Liver (tissue), 9 donors: ENCODE measurements around the gene TMEM39B. TPM values are rescaled to one million over a fixed set of nuclear protein-coding genes. Genes with fewer than 3 reads are reported as not detected.

Experiments used
- DNase-seq: peaks from one replicate; pipeline ENCODE4 v3.0.0-alpha.2; 2017; ENCODE audit warnings: low spot score
- H3K27ac ChIP-seq, 2 donors: one replicate each; pipeline ENCODE4 v1.7.0; 2013; ENCODE audit warnings: inconsistent platforms in 2 of 2, low read length in 2 of 2, control low read depth in 1 of 2, low read depth in 1 of 2, mild to moderate bottlenecking in 1 of 2
- H3K27me3 ChIP-seq, 4 donors: one replicate each; pipeline versions ENCODE4 v1.6.1 to v1.7.0; 2013; ENCODE audit warnings: low read length in 3 of 4, inconsistent platforms in 1 of 4, mild to moderate bottlenecking in 1 of 4, moderate library complexity in 1 of 4; ENCODE audit not compliant: control insufficient read depth in 4 of 4, insufficient read depth in 4 of 4
- H3K36me3 ChIP-seq, 4 donors: one replicate each; pipeline versions ENCODE4 v1.6.1 to v1.7.0; 2013; ENCODE audit warnings: low read length in 3 of 4, mild to moderate bottlenecking in 3 of 4, low read depth in 1 of 4, moderate library complexity in 1 of 4; ENCODE audit not compliant: control insufficient read depth in 4 of 4, insufficient read depth in 3 of 4
- H3K4me1 ChIP-seq, 4 donors: one replicate each; pipeline versions ENCODE4 v1.6.1 to v1.7.0; 2013; ENCODE audit warnings: low read length in 3 of 4, mild to moderate bottlenecking in 3 of 4, moderate library complexity in 1 of 4; ENCODE audit not compliant: control insufficient read depth in 4 of 4, insufficient read depth in 4 of 4
- H3K4me3 ChIP-seq, 3 donors: one replicate each; pipeline versions ENCODE4 v1.6.1 to v1.7.0; 2013; ENCODE audit warnings: low read length in 3 of 3, control low read depth in 1 of 3, low read depth in 1 of 3, mild to moderate bottlenecking in 1 of 3
- H3K9ac ChIP-seq, 2 donors: one replicate each; pipeline ENCODE4 v1.7.0; 2013; ENCODE audit warnings: low read length in 2 of 2, mild to moderate bottlenecking in 2 of 2, moderate library complexity in 2 of 2, control low read depth in 1 of 2, low read depth in 1 of 2
- H3K9me3 ChIP-seq, 4 donors: one replicate each; pipeline versions ENCODE4 v1.6.1 to v1.7.0; 2013; ENCODE audit warnings: low read length in 3 of 4; ENCODE audit not compliant: control insufficient read depth in 4 of 4
- EGR1 ChIP-seq, 2 donors: IDR thresholded peaks; 2 replicates each; pipeline ENCODE4 v1.6.1; 2016 to 2018; ENCODE audit warnings: antibody characterized with exemption in 2 of 2, low read depth in 2 of 2
- FOXA1 ChIP-seq: IDR thresholded peaks from 2 replicates; pipeline ENCODE4 v1.6.1; 2016; ENCODE audit warnings: antibody characterized with exemption
- FOXA2 ChIP-seq: IDR thresholded peaks from 2 replicates; pipeline ENCODE4 v1.6.1; 2016; ENCODE audit warnings: antibody characterized with exemption
- GABPA ChIP-seq, 2 donors: IDR thresholded peaks in 1 of 2; conservative IDR thresholded peaks in 1 of 2; 2 replicates each; pipeline ENCODE4 v1.6.1; 2016; ENCODE audit warnings: antibody characterized with exemption in 2 of 2, mild to moderate bottlenecking in 1 of 2, moderate library complexity in 1 of 2
- HNF4A ChIP-seq, 2 donors: conservative IDR thresholded peaks; 2 replicates each; pipeline ENCODE4 v1.6.1; 2016; ENCODE audit warnings: antibody characterized with exemption in 2 of 2, mild to moderate bottlenecking in 2 of 2
- HNF4G ChIP-seq: IDR thresholded peaks from 2 replicates; pipeline ENCODE4 v1.6.1; 2016; ENCODE audit warnings: antibody characterized with exemption
- JUND ChIP-seq, 2 donors: IDR thresholded peaks; 2 replicates each; pipeline ENCODE4 v1.6.1; 2016; ENCODE audit warnings: antibody characterized with exemption in 2 of 2
- NR2F2 ChIP-seq: IDR thresholded peaks from 2 replicates; pipeline ENCODE4 v1.6.1; 2016; ENCODE audit warnings: antibody characterized with exemption
- RAD21 ChIP-seq, 2 donors: IDR thresholded peaks; 2 replicates each; pipeline ENCODE4 v1.6.1; 2016; ENCODE audit warnings: antibody characterized with exemption in 2 of 2, mild to moderate bottlenecking in 2 of 2
- RXRA ChIP-seq, 2 donors: IDR thresholded peaks; 2 replicates each; pipeline ENCODE4 v1.6.1; 2017 to 2018; ENCODE audit warnings: antibody characterized with exemption in 2 of 2, mild to moderate bottlenecking in 1 of 2
- SP1 ChIP-seq: IDR thresholded peaks from 2 replicates; pipeline ENCODE4 v1.6.1; 2018; ENCODE audit warnings: antibody characterized with exemption, mild to moderate bottlenecking
- TAF1 ChIP-seq: conservative IDR thresholded peaks from 2 replicates; pipeline ENCODE4 v1.6.1; 2016; ENCODE audit warnings: antibody characterized with exemption, mild to moderate bottlenecking
- WGBS: extraction: QIAGEN DNeasy Blood & Tissue Kit; methylation state at CpG from one replicate; pipeline ENCODE4 v1.1.7; 2013; 5-methylcytosine and 5-hydroxymethylcytosine counted together
- polyA plus RNA-seq, 2 donors: library from polyadenylated mRNA; stranded (reverse) in 1 of 2; unstranded in 1 of 2; fragments of 200-250 nt in 1 of 2; fragments of >200 nt in 1 of 2; fragmentation: Nextera tagmentation in 1 of 2; extraction: Ambion mirVana in 1 of 2; gene quantifications; one replicate each; pipeline versions ENCODE4 v1.2.1 to v1.2.3, GENCODE V29; 2013 to 2015
- total RNA-seq, 2 donors: library from RNA; depleted of rRNA; stranded (reverse); fragments of >200 nt; gene quantifications; one replicate each; pipeline ENCODE4 v1.2.3, GENCODE V29; 2014
- TF ChIP-seq, protein P1 (sequence below): IDR thresholded peaks from 2 replicates; pipeline ENCODE4 v1.6.1; 2016; ENCODE audit warnings: antibody characterized with exemption
- TF ChIP-seq, protein P2 (sequence below): IDR thresholded peaks from 2 replicates; pipeline ENCODE4 v1.6.1; 2016; ENCODE audit warnings: antibody characterized with exemption
- TF ChIP-seq, protein P3 (sequence below): IDR thresholded peaks from 2 replicates; pipeline ENCODE4 v1.6.1; 2016; ENCODE audit warnings: antibody characterized with exemption
- TF ChIP-seq, protein P4 (sequence below): IDR thresholded peaks from 2 replicates; pipeline ENCODE4 v1.6.1; 2016; ENCODE audit warnings: antibody characterized with exemption, mild to moderate bottlenecking
- TF ChIP-seq, protein P5 (sequence below): fragments of 150-350 bp; IDR thresholded peaks from 2 replicates; pipeline ENCODE4 v1.5.1; 2017; ENCODE audit warnings: improper control_type of control experiment, low read depth, low read length; ENCODE audit not compliant: missing input control
- donor health status: healthy.
- donor health status: healthy.
- donor health status: healthy.
- donor health status: healthy.
- donor health status: healthy.

Gene TMEM39B
- total and polyA plus RNA-seq, 4 donors: 3.0 to 8.1 (median 5.9) TPM

DNA sequence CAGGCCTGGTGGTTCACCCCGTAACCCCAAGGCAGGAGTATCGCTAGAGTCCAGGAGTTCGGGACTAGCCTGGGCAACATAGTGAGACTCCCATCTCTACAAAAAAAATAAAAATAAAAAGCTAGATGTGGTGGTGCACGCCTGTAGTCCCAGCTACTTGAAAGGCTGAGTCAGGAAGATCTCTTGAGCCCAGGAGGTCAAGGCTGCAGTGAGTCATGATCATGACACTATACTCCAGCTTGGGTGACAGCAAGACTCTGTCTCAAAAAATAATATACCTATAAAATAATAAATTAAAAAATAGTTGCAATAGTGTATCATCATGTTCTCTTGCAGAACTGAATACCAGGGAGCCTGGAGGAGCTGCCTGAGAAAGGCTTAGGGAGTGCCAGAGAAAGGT lies 19.9 kb upstream of the TMEM39B start:
- no peak overlapping the region for H3K4me3 ChIP-seq
- H3K27me3 ChIP-seq: no peaks in the 10 kb centered on the region
- H3K36me3 ChIP-seq: peaks cover 11 to 48% (median 27%) of the 10 kb centered on the region in 4 donors
- DNase-seq: no peak
- no peaks in the 10 kb centered on the region for H3K9me3 ChIP-seq
- H3K9ac ChIP-seq: no peak overlapping the region
- 96% methylated on average over 4 of the region's 4 CpGs for WGBS
- no peak for TF ChIP-seq JUND (IDR thresholded peaks at IDR 0.05)
- no peak for TF ChIP-seq HNF4A (conservative IDR thresholded peaks at IDR 0.05)
- no peak for TF ChIP-seq TAF1
- TF ChIP-seq NR2F2: no peak
- no peak for TF ChIP-seq FOXA1
- no peak for TF ChIP-seq FOXA2
- TF ChIP-seq RXRA (IDR thresholded peaks at IDR 0.05): no peak
- TF ChIP-seq, protein P1, sequence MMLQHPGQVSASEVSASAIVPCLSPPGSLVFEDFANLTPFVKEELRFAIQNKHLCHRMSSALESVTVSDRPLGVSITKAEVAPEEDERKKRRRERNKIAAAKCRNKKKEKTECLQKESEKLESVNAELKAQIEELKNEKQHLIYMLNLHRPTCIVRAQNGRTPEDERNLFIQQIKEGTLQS: no peak
- H3K27ac ChIP-seq: no peak overlapping the region
- H3K4me1 ChIP-seq: no peaks in the 10 kb centered on the region

DNA sequence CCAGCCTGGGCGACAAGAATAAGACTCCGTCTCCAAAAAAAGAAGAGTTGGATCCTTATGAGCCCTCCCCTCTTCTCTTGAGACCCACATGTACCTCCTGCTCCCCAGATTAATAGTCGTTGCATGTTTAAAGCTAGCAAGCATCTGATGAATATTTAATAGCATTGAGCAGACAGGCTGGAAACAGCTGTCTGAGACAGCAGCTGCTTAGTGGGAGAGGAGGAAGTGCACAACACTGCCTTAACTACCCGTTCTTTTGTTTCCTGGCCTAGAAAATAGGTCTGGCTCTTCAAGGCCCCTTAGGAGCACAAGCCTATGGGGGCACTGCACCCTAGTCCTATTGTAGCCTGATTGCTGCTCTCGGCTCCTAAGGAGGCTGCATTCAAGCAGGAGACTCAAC lies 17.3 kb upstream of the TMEM39B start:
- H3K36me3 ChIP-seq: peaks cover 7 to 59% (median 35%) of the 10 kb centered on the region in 4 donors
- no peaks in the 10 kb centered on the region for H3K9me3 ChIP-seq
- H3K27ac ChIP-seq: no peak overlapping the region
- TF ChIP-seq, protein P2, sequence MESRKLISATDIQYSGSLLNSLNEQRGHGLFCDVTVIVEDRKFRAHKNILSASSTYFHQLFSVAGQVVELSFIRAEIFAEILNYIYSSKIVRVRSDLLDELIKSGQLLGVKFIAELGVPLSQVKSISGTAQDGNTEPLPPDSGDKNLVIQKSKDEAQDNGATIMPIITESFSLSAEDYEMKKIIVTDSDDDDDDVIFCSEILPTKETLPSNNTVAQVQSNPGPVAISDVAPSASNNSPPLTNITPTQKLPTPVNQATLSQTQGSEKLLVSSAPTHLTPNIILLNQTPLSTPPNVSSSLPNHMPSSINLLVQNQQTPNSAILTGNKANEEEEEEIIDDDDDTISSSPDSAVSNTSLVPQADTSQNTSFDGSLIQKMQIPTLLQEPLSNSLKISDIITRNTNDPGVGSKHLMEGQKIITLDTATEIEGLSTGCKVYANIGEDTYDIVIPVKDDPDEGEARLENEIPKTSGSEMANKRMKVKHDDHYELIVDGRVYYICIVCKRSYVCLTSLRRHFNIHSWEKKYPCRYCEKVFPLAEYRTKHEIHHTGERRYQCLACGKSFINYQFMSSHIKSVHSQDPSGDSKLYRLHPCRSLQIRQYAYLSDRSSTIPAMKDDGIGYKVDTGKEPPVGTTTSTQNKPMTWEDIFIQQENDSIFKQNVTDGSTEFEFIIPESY: no peak
- no peak for TF ChIP-seq NR2F2
- no peak for TF ChIP-seq TAF1
- no peak for TF ChIP-seq JUND (IDR thresholded peaks at IDR 0.05)
- no peak for TF ChIP-seq RAD21 (IDR thresholded peaks at IDR 0.05)
- no peak for TF ChIP-seq EGR1 (IDR thresholded peaks at IDR 0.05; ENCODE audit: low read depth in 2 of 2)
- H3K9ac ChIP-seq: no peak overlapping the region
- H3K27me3 ChIP-seq: no peaks in the 10 kb centered on the region
- no peaks in the 10 kb centered on the region for H3K4me1 ChIP-seq
- no peak for DNase-seq
- 94% methylated on average over 5 of the region's 5 CpGs for WGBS
- no peak overlapping the region for H3K4me3 ChIP-seq

DNA sequence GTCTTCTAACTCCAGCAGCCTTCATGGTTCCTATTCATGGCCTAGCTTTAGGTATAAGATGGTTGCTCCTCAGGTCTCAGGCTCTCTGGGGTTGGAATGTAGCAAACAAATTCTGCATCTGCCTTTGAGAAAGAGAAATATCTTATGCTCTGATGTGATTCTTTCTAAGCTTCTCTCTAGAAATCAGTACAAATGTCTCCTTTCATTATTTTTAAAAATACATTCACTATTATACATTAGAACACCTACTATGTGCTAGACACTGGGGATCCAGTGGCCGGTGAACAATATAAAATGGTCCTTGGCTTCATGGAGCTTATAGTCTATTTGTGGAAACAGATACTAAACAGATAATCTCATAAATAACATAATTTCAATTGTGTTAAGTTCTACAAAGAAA lies 16.1 kb upstream of the TMEM39B start:
- H3K4me1 ChIP-seq: no peaks in the 10 kb centered on the region
- H3K9ac ChIP-seq: no peak overlapping the region
- H3K27ac ChIP-seq: no peak overlapping the region
- H3K9me3 ChIP-seq: no peaks in the 10 kb centered on the region
- no peak overlapping the region for H3K4me3 ChIP-seq
- no peak for DNase-seq
- WGBS: 99% methylated on average over 1 of the region's 1 CpG
- H3K36me3 ChIP-seq: peaks cover 3 to 60% (median 41%) of the 10 kb centered on the region in 4 donors
- no peaks in the 10 kb centered on the region for H3K27me3 ChIP-seq
- TF ChIP-seq HNF4G: no peak
- TF ChIP-seq, protein P3, sequence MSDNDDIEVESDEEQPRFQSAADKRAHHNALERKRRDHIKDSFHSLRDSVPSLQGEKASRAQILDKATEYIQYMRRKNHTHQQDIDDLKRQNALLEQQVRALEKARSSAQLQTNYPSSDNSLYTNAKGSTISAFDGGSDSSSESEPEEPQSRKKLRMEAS: no peak
- TF ChIP-seq TAF1: no peak
- TF ChIP-seq GABPA (IDR thresholded peaks at IDR 0.05 in 1 of 2, conservative IDR thresholded peaks at IDR 0.05 in 1 of 2): no peak
- TF ChIP-seq, protein P4, sequence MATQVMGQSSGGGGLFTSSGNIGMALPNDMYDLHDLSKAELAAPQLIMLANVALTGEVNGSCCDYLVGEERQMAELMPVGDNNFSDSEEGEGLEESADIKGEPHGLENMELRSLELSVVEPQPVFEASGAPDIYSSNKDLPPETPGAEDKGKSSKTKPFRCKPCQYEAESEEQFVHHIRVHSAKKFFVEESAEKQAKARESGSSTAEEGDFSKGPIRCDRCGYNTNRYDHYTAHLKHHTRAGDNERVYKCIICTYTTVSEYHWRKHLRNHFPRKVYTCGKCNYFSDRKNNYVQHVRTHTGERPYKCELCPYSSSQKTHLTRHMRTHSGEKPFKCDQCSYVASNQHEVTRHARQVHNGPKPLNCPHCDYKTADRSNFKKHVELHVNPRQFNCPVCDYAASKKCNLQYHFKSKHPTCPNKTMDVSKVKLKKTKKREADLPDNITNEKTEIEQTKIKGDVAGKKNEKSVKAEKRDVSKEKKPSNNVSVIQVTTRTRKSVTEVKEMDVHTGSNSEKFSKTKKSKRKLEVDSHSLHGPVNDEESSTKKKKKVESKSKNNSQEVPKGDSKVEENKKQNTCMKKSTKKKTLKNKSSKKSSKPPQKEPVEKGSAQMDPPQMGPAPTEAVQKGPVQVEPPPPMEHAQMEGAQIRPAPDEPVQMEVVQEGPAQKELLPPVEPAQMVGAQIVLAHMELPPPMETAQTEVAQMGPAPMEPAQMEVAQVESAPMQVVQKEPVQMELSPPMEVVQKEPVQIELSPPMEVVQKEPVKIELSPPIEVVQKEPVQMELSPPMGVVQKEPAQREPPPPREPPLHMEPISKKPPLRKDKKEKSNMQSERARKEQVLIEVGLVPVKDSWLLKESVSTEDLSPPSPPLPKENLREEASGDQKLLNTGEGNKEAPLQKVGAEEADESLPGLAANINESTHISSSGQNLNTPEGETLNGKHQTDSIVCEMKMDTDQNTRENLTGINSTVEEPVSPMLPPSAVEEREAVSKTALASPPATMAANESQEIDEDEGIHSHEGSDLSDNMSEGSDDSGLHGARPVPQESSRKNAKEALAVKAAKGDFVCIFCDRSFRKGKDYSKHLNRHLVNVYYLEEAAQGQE: no peak
- no peak for TF ChIP-seq FOXA1
- TF ChIP-seq RAD21 (IDR thresholded peaks at IDR 0.05): no peak
- TF ChIP-seq SP1: no peak
- TF ChIP-seq, protein P2: no peak
- TF ChIP-seq HNF4A (conservative IDR thresholded peaks at IDR 0.05): no peak
- TF ChIP-seq NR2F2: no peak
- TF ChIP-seq JUND (IDR thresholded peaks at IDR 0.05): no peak
- TF ChIP-seq RXRA (IDR thresholded peaks at IDR 0.05): no peak
- TF ChIP-seq, protein P1: no peak
- TF ChIP-seq, protein P5, sequence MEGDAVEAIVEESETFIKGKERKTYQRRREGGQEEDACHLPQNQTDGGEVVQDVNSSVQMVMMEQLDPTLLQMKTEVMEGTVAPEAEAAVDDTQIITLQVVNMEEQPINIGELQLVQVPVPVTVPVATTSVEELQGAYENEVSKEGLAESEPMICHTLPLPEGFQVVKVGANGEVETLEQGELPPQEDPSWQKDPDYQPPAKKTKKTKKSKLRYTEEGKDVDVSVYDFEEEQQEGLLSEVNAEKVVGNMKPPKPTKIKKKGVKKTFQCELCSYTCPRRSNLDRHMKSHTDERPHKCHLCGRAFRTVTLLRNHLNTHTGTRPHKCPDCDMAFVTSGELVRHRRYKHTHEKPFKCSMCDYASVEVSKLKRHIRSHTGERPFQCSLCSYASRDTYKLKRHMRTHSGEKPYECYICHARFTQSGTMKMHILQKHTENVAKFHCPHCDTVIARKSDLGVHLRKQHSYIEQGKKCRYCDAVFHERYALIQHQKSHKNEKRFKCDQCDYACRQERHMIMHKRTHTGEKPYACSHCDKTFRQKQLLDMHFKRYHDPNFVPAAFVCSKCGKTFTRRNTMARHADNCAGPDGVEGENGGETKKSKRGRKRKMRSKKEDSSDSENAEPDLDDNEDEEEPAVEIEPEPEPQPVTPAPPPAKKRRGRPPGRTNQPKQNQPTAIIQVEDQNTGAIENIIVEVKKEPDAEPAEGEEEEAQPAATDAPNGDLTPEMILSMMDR: no peak
- TF ChIP-seq FOXA2: no peak
